SK-N-SH (cell line): Measurements from ENCODE around the gene KLHDC9. TPM values are rescaled to one million over a fixed set of nuclear protein-coding genes. Genes with fewer than 3 reads are reported as not detected.

Source experiments
- CTCF ChIA-PET: fragments of 300-600, 350-600 bp; formaldehyde crosslinking; extraction: SDS; loops from one replicate; lab custom pipeline; 2021; lab: Yijun Ruan, JAX
- POLR2A ChIA-PET: fragments of 350-600 bp; sonication (Branson Sonifier 250); formaldehyde crosslinking; extraction: SDS; loops from one replicate; lab custom pipeline; 2020; ENCODE audit warnings: antibody characterized with exemption, inconsistent platforms; lab: Yijun Ruan, JAX
- DNase-seq: peaks from one replicate; pipeline ENCODE4 v3.0.0; 2012
- H2AFZ ChIP-seq: fragments of 200-600 bp; sonication (generic); 2 replicates; pipeline ENCODE4 v1.8.1; 2016; ENCODE audit warnings: antibody characterized with exemption, mild to moderate bottlenecking, low read depth
- H3F3A ChIP-seq: fragments of 200-600 bp; sonication (generic); replicated peaks from 2 replicates; pipeline ENCODE3; 2016; ENCODE audit warnings: antibody characterized with exemption, mild to moderate bottlenecking; ENCODE audit not compliant: insufficient read depth
- H3K27ac ChIP-seq, 2 experiments: fragments of 200-500 bp in 1 of 2; fragments of 200-600 bp in 1 of 2; sonication (Bioruptor generic) in 1 of 2; sonication (generic), shearing (Covaris generic) in 1 of 2; 2 replicates each; pipeline versions ENCODE4 v1.5.1 to v1.6.1; 2014 to 2016; ENCODE audit warnings: low read depth in 2 of 2, inconsistent platforms in 1 of 2, low read length in 1 of 2, mild to moderate bottlenecking in 1 of 2, mixed read lengths in 1 of 2
- H3K27me3 ChIP-seq: fragments of 200-600 bp; sonication (generic), shearing (Covaris generic); 2 replicates; pipeline ENCODE4 v1.6.1; 2016; ENCODE audit warnings: mixed run types; ENCODE audit not compliant: insufficient read depth
- H3K36me3 ChIP-seq, 2 experiments: fragments of 200-500 bp in 1 of 2; fragments of 200-600 bp in 1 of 2; sonication (Bioruptor generic) in 1 of 2; sonication (generic) in 1 of 2; replicated peaks in 1 of 2; 2 replicates each; pipeline versions ENCODE3 to v1.5.1; 2014 to 2016; ENCODE audit warnings: low read length in 1 of 2, mild to moderate bottlenecking in 1 of 2; ENCODE audit not compliant: insufficient read depth in 2 of 2, control insufficient read depth in 1 of 2
- H3K4me1 ChIP-seq, 2 experiments: fragments of 200-500 bp in 1 of 2; fragments of 200-600 bp in 1 of 2; sonication (Bioruptor generic) in 1 of 2; sonication (generic), shearing (Covaris generic) in 1 of 2; 2 replicates each; pipeline versions ENCODE4 v1.5.1 to v1.6.1; 2014 to 2016; ENCODE audit warnings: low read depth in 1 of 2, low read length in 1 of 2, mixed run types in 1 of 2; ENCODE audit not compliant: insufficient read depth in 2 of 2, control insufficient read depth in 1 of 2
- H3K4me2 ChIP-seq: fragments of 200-600 bp; sonication (generic), shearing (Covaris generic); 2 replicates; pipeline ENCODE4 v1.6.1; 2017; ENCODE audit warnings: mixed run types
- H3K4me3 ChIP-seq, 2 experiments: fragments of 200-500 bp in 1 of 2; fragments of 200-600 bp in 1 of 2; sonication (Bioruptor generic) in 1 of 2; sonication (generic), shearing (Covaris generic) in 1 of 2; 2 replicates each; pipeline versions ENCODE4 v1.5.1 to v1.8.1; 2014 to 2016; ENCODE audit warnings: low read depth in 2 of 2, inconsistent platforms in 1 of 2, low read length in 1 of 2, mild to moderate bottlenecking in 1 of 2, mixed read lengths in 1 of 2, moderate library complexity in 1 of 2
- H3K79me2 ChIP-seq: fragments of 200-600 bp; sonication (generic); 2 replicates; pipeline ENCODE4 v1.8.1; 2017; ENCODE audit warnings: mild to moderate bottlenecking; ENCODE audit not compliant: insufficient read depth
- H3K9ac ChIP-seq: fragments of 200-600 bp; sonication (generic); 2 replicates; pipeline ENCODE4 v1.6.1; 2017; ENCODE audit warnings: mixed run types
- H3K9me2 ChIP-seq: fragments of 200-600 bp; sonication (generic); 2 replicates; pipeline ENCODE4 v1.6.1; 2017; ENCODE audit warnings: mixed run types
- H3K9me3 ChIP-seq: fragments of 200-600 bp; sonication (generic); 2 replicates; pipeline ENCODE4 v1.6.1; 2017; ENCODE audit warnings: mixed run types, mild to moderate bottlenecking, moderate library complexity
- H4K20me1 ChIP-seq: fragments of 200-600 bp; sonication (generic); 2 replicates; pipeline ENCODE4 v1.6.1; 2017; ENCODE audit warnings: mild to moderate bottlenecking, mixed run types; ENCODE audit not compliant: insufficient read depth
- EZH2phosphoT487 ChIP-seq: fragments of 200-600 bp; sonication (generic); IDR thresholded peaks from 2 replicates; pipeline ENCODE4 v1.6.1; 2017; ENCODE audit warnings: low read depth, mixed run types, mild to moderate bottlenecking, antibody characterized with exemption, moderate library complexity, borderline replicate concordance
- FOSL2 ChIP-seq: IDR thresholded peaks from 2 replicates; pipeline ENCODE4 v1.4.0; 2012; ENCODE audit warnings: low read depth, mild to moderate bottlenecking, moderate library complexity, borderline replicate concordance
- FOXJ3 ChIP-seq: sonication (generic); formaldehyde crosslinking; IDR thresholded peaks from 2 replicates; pipeline ENCODE4 v1.5.1; 2020; ENCODE audit warnings: mild to moderate bottlenecking, missing genetic modification reagents
- JUND ChIP-seq: IDR thresholded peaks from 2 replicates; pipeline ENCODE4 v1.4.0; 2012
- MEF2A ChIP-seq: IDR thresholded peaks from 2 replicates; pipeline ENCODE4 v1.4.0; 2012; ENCODE audit warnings: low read depth, borderline replicate concordance
- MXI1 ChIP-seq: IDR thresholded peaks from 2 replicates; pipeline ENCODE4 v1.6.1; 2012; ENCODE audit warnings: mild to moderate bottlenecking, low read depth, low read length, improper control_type of control experiment
- POLR2AphosphoS5 ChIP-seq: IDR thresholded peaks from 2 replicates; pipeline ENCODE4 v1.6.1; 2012; ENCODE audit warnings: low read depth, low read length
- RCOR1 ChIP-seq: fragments of 150-350 bp; IDR thresholded peaks from 2 replicates; pipeline ENCODE4 v1.6.1; 2017; ENCODE audit warnings: antibody characterized with exemption, low read length
- YY1 ChIP-seq: IDR thresholded peaks from 2 replicates; pipeline ENCODE4 v1.4.0; 2012; ENCODE audit warnings: low read depth, mild to moderate bottlenecking
- WGBS: methylation state at CpG from one replicate; pipeline ENCODE4 v1.1.6; 2017; ENCODE audit warnings: low lambda C conversion rate; 5-methylcytosine and 5-hydroxymethylcytosine counted together
- polyA plus RNA-seq, 3 experiments: library from polyadenylated mRNA; depleted of rRNA; stranded (reverse); fragments of >200 nt; gene quantifications; 2 replicates each; pipeline ENCODE4 v1.2.3, GENCODE V29; 2012
- TF ChIP-seq, protein P1 (sequence below): fragments of 200-600 bp; sonication (generic); IDR thresholded peaks from 2 replicates; pipeline ENCODE4 v1.6.1; 2017; ENCODE audit warnings: antibody characterized with exemption, mild to moderate bottlenecking, moderate library complexity
- TF ChIP-seq, protein P2 (sequence below): IDR thresholded peaks from 2 replicates; pipeline ENCODE4 v1.4.0; 2012; ENCODE audit warnings: low read depth, borderline replicate concordance
- TF ChIP-seq, protein P3 (sequence below): fragments of 150-350 bp; IDR thresholded peaks from 2 replicates; pipeline ENCODE4 v1.6.1; 2016; ENCODE audit warnings: mild to moderate bottlenecking, low read depth, low read length

Gene KLHDC9
- 4.4 and 4.7 TPM in 2 replicates for polyA plus RNA-seq (2012; rRNA removed)
- 3.8 and 4.9 TPM in 2 replicates for polyA plus RNA-seq (2012; cell fraction: cytosol; rRNA removed)
- polyA plus RNA-seq (2012; cell fraction: nucleus; rRNA removed): 11.9 and 12.4 TPM in 2 replicates

DNA sequence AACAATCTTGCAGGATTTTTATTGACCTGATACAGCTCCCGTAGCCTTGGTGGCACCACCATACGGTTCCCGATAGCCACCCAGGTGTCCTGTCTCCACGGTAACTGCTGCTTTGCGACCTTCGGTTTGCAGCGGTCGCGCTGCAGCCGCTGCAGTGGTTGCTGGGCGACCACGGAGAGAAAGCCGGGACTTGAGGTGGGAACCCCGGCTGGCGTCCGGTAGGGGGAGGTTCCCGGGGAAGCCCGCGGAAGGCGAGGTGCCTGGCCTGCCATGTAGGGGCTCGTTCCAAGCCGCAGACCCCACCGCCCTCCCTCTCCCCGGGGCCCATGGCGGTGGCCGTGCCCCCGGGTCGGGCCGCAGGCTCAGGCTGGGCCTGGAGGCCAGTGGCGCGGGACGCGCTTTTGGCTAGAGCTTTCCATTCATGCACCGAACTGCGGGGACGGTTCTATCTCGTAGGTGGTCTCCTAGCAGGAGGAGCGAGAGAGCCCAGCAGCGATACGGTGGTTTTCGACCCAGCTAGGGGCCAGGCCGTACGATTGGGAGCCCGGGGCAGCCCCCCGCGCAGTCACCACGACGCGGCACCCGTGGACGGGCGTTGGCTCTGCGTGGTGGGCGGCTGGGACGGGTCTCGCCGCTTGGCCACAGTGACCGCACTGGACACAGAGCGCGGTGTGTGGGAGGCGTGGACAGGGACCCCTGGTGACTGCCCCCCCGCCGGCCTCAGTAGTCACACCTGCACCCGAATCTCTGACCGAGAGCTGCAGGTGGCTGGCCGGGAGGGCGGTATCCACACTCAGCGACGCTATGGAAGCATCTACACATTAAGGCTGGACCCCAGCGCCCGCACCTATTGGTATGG, at the start of gene KLHDC9:
KLHDC9 (plus strand) TSS at position 152 of the 859 bp plus-strand sequence; CDS start at position 327, 175 bp downstream.
- Histone ChIP-seq H2AFZ (peak within 1 kb of the TSS; percentile 85), H3K4me2 (peak within 1 kb of the TSS; percentile 86), H3K9me2 (no peaks in the 10 kb centered on the region), H3K4me1 (peaks cover 0 to 7% of the 10 kb centered on the region in 2 experiments; a peak in 1 of 4 replicates), H3K27me3 (no peaks in the 10 kb centered on the region), H3F3A (peaks cover 35% of the 10 kb centered on the region), H3K79me2 (peaks cover 5% of the 10 kb centered on the region), H3K36me3 (peaks cover 17 to 28% of the 10 kb centered on the region in 2 experiments), H4K20me1 (0 out of 2 replicates have a peak, but pooled peaks cover 8% of the 10 kb centered on the region), H3K9me3 (no peaks in the 10 kb centered on the region), H3K9ac (peak within 1 kb of the TSS; percentile 42; the same call in 1 of the 2 replicates), H3K4me3 (peak within 1 kb of the TSS; percentile 58), H3K27ac (peak within 1 kb of the TSS in 1 of 2 experiments; percentile 51; a peak in 2 of 4 replicates)
- TF ChIP-seq, protein P1, sequence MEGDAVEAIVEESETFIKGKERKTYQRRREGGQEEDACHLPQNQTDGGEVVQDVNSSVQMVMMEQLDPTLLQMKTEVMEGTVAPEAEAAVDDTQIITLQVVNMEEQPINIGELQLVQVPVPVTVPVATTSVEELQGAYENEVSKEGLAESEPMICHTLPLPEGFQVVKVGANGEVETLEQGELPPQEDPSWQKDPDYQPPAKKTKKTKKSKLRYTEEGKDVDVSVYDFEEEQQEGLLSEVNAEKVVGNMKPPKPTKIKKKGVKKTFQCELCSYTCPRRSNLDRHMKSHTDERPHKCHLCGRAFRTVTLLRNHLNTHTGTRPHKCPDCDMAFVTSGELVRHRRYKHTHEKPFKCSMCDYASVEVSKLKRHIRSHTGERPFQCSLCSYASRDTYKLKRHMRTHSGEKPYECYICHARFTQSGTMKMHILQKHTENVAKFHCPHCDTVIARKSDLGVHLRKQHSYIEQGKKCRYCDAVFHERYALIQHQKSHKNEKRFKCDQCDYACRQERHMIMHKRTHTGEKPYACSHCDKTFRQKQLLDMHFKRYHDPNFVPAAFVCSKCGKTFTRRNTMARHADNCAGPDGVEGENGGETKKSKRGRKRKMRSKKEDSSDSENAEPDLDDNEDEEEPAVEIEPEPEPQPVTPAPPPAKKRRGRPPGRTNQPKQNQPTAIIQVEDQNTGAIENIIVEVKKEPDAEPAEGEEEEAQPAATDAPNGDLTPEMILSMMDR: no peak
- TF ChIP-seq RCOR1 (no peak), MXI1 (peak; percentile 81), YY1 (no peak), MEF2A (no peak)
- TF ChIP-seq, protein P2, sequence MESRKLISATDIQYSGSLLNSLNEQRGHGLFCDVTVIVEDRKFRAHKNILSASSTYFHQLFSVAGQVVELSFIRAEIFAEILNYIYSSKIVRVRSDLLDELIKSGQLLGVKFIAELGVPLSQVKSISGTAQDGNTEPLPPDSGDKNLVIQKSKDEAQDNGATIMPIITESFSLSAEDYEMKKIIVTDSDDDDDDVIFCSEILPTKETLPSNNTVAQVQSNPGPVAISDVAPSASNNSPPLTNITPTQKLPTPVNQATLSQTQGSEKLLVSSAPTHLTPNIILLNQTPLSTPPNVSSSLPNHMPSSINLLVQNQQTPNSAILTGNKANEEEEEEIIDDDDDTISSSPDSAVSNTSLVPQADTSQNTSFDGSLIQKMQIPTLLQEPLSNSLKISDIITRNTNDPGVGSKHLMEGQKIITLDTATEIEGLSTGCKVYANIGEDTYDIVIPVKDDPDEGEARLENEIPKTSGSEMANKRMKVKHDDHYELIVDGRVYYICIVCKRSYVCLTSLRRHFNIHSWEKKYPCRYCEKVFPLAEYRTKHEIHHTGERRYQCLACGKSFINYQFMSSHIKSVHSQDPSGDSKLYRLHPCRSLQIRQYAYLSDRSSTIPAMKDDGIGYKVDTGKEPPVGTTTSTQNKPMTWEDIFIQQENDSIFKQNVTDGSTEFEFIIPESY: no peak
- CTCF ChIA-PET: interaction anchor here (0.6 to 8.2 kb wide), 33 partner anchors 8 to 419 kb away, joined by 3 to 198 read pairs (median 4); partner anchors contain the start of genes ARHGAP30, DEDD, NECTIN4 and PPOX
- POLR2A ChIA-PET: interaction anchor here (0.8 to 2.0 kb wide), 5 partner anchors 10 to 55 kb away, joined by 3 to 15 read pairs (median 3); partner anchors contain the start of genes DEDD, NIT1, PFDN2 and UFC1
- WGBS: 28% methylated on average over 31 of the region's 71 CpGs
- peak; percentile 92 for DNase-seq

GRCh38 chr1:161048949-161049722, 49.0 kb upstream of the KLHDC9 start:
- no peaks in the 10 kb centered on the region for H3K9me2 ChIP-seq
- H2AFZ ChIP-seq: no peak overlapping the region
- H3K9ac ChIP-seq: no peak overlapping the region
- no peaks in the 10 kb centered on the region for H3K36me3 ChIP-seq
- peaks cover 10% of the 10 kb centered on the region for H3K79me2 ChIP-seq
- no peak overlapping the region for H3K4me2 ChIP-seq
- ChIA-PET POLR2A (no interaction called here), CTCF (no interaction called here)
- no peak for DNase-seq
- H4K20me1 ChIP-seq: no peaks in the 10 kb centered on the region
- H3K4me1 ChIP-seq: peaks cover 0 to 7% of the 10 kb centered on the region in 2 experiments; a peak in 2 of 4 replicates
- no peak for TF ChIP-seq FOSL2
- TF ChIP-seq POLR2AphosphoS5: no peak
- no peak for TF ChIP-seq MXI1
- no peak for TF ChIP-seq JUND
- TF ChIP-seq FOXJ3 (CRISPR knock-in tag): no peak
- no peak for TF ChIP-seq EZH2phosphoT487
- TF ChIP-seq, protein P3, sequence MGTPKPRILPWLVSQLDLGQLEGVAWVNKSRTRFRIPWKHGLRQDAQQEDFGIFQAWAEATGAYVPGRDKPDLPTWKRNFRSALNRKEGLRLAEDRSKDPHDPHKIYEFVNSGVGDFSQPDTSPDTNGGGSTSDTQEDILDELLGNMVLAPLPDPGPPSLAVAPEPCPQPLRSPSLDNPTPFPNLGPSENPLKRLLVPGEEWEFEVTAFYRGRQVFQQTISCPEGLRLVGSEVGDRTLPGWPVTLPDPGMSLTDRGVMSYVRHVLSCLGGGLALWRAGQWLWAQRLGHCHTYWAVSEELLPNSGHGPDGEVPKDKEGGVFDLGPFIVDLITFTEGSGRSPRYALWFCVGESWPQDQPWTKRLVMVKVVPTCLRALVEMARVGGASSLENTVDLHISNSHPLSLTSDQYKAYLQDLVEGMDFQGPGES: no peak
- H3F3A ChIP-seq: peaks cover 5% of the 10 kb centered on the region
- no peak overlapping the region for H3K27ac ChIP-seq
- 77% methylated on average over 4 of the region's 5 CpGs for WGBS
- no peaks in the 10 kb centered on the region for H3K27me3 ChIP-seq
- no peaks in the 10 kb centered on the region for H3K9me3 ChIP-seq
- no peak overlapping the region for H3K4me3 ChIP-seq
